H1 (cell line): Measurements from ENCODE around the gene TOGARAM1. TPM values are rescaled to one million over a fixed set of nuclear protein-coding genes. Genes with fewer than 3 reads are reported as not detected.

Source experiments
- CTCF ChIA-PET: fragments of 300-600 bp; sonication (Branson Sonifier 250); formaldehyde crosslinking; loops from one replicate; lab custom pipeline; 2021; ENCODE audit not compliant: partially characterized antibody; lab: Charles Lee
- POLR2A ChIA-PET: fragments of 300-600 bp; sonication (Branson Sonifier 250); formaldehyde crosslinking; loops from one replicate; lab custom pipeline; 2021; ENCODE audit warnings: inconsistent platforms; ENCODE audit not compliant: partially characterized antibody; lab: Charles Lee
- DNase-seq, 2 experiments: peaks; one replicate each; pipeline versions ENCODE4 v3.0.0 to v3.0.0-alpha.2; 2010 to 2022; ENCODE audit warnings: low spot score in 2 of 2, low read depth in 1 of 2, mixed read lengths in 1 of 2
- FAIRE-seq: peaks from 2 replicates; lab custom pipeline; 2011; peaks lifted over from hg19 to GRCh38; lab: Jason Lieb, UNC
- H2AFZ ChIP-seq: 2 replicates; pipeline ENCODE4 v1.8.1; 2012; ENCODE audit warnings: low read length, inconsistent platforms
- H2AK5ac ChIP-seq: 2 replicates; pipeline ENCODE4 v1.6.1; 2013; ENCODE audit warnings: low read depth, low read length
- H2BK120ac ChIP-seq: replicated peaks from 2 replicates; pipeline ENCODE3; 2013; ENCODE audit warnings: low read depth, low read length, inconsistent platforms
- H2BK12ac ChIP-seq: 2 replicates; pipeline ENCODE4 v1.6.1; 2013; ENCODE audit warnings: low read depth, low read length
- H2BK15ac ChIP-seq: 2 replicates; pipeline ENCODE4 v1.6.1; 2013; ENCODE audit warnings: low read length
- H2BK20ac ChIP-seq: 2 replicates; pipeline ENCODE4 v1.6.1; 2013; ENCODE audit warnings: low read length
- H2BK5ac ChIP-seq: 2 replicates; pipeline ENCODE4 v1.6.1; 2013; ENCODE audit warnings: low read depth, low read length
- H3K14ac ChIP-seq: 2 replicates; pipeline ENCODE4 v1.6.1; 2013; ENCODE audit warnings: inconsistent platforms; ENCODE audit not compliant: insufficient read length
- H3K18ac ChIP-seq: 2 replicates; pipeline ENCODE4 v1.6.1; 2013; ENCODE audit warnings: low read length; ENCODE audit errors: extremely low read depth
- H3K23ac ChIP-seq: 2 replicates; pipeline ENCODE4 v1.6.1; 2013; ENCODE audit warnings: inconsistent platforms; ENCODE audit not compliant: insufficient read length
- H3K23me2 ChIP-seq: 2 replicates; pipeline ENCODE4 v1.6.1; 2013; ENCODE audit warnings: low read depth, low read length
- H3K27ac ChIP-seq: 2 replicates; pipeline ENCODE4 v1.6.1; 2011; ENCODE audit warnings: low read depth, low read length, inconsistent platforms
- H3K27me3 ChIP-seq, 4 experiments: replicated peaks in 1 of 4; 1 replicate in 1 of 4; 2 replicates in 3 of 4; pipeline versions ENCODE4 v1.6.1 to v1.8.1; 2011 to 2013; ENCODE audit warnings: low read length in 3 of 4, mild to moderate bottlenecking in 3 of 4, inconsistent platforms in 2 of 4, mixed read lengths in 2 of 4, moderate library complexity in 1 of 4; ENCODE audit not compliant: control insufficient read depth in 3 of 4, insufficient read depth in 3 of 4; ENCODE audit errors: extremely low read depth in 1 of 4
- H3K36me3 ChIP-seq, 4 experiments: 2 replicates each; pipeline versions ENCODE4 v1.6.1 to v1.8.1; 2011 to 2013; ENCODE audit warnings: mild to moderate bottlenecking in 4 of 4, low read length in 3 of 4, moderate library complexity in 2 of 4, control low read depth in 1 of 4, inconsistent platforms in 1 of 4; ENCODE audit not compliant: insufficient read depth in 4 of 4, control insufficient read depth in 2 of 4
- H3K4ac ChIP-seq: replicated peaks from 2 replicates; pipeline ENCODE3; 2013; ENCODE audit warnings: low read length, low read depth, mixed read lengths, inconsistent platforms; ENCODE audit not compliant: insufficient read length
- H3K4me1 ChIP-seq, 4 experiments: replicated peaks in 1 of 4; 1 replicate in 1 of 4; 2 replicates in 3 of 4; pipeline versions ENCODE4 v1.6.1 to v1.8.1; 2011 to 2013; ENCODE audit warnings: low read length in 3 of 4, inconsistent platforms in 2 of 4, mixed read lengths in 1 of 4; ENCODE audit not compliant: insufficient read depth in 4 of 4, control insufficient read depth in 3 of 4
- H3K4me2 ChIP-seq, 2 experiments: 2 replicates each; pipeline versions ENCODE4 v1.6.1 to v1.8.1; 2011 to 2013; ENCODE audit warnings: low read depth in 2 of 2, low read length in 2 of 2, control low read depth in 1 of 2, inconsistent platforms in 1 of 2, mild to moderate bottlenecking in 1 of 2; ENCODE audit not compliant: insufficient read depth in 1 of 2
- H3K4me3 ChIP-seq, 4 experiments: fragments of 200-600, 300-600 bp in 1 of 4; sonication (generic), shearing (Covaris generic), sonication (Bioruptor Twin) in 1 of 4; 2 replicates each; pipeline versions ENCODE4 v1.5.1 to v1.8.1; 2011 to 2016; ENCODE audit warnings: low read length in 4 of 4, low read depth in 3 of 4, control low read depth in 2 of 4, inconsistent platforms in 2 of 4, mild to moderate bottlenecking in 2 of 4, mixed read lengths in 1 of 4, moderate library complexity in 1 of 4; ENCODE audit not compliant: insufficient read depth in 2 of 4; ENCODE audit errors: extremely low read depth in 1 of 4
- H3K56ac ChIP-seq: replicated peaks from 2 replicates; pipeline ENCODE3; 2013; ENCODE audit warnings: low read depth, mild to moderate bottlenecking, mixed read lengths, low read length, inconsistent platforms; ENCODE audit not compliant: insufficient read length
- H3K79me1 ChIP-seq: 2 replicates; pipeline ENCODE4 v1.6.1; 2013; ENCODE audit warnings: low read depth, low read length, control low read depth
- H3K79me2 ChIP-seq, 2 experiments: 2 replicates each; pipeline versions ENCODE4 v1.6.1 to v1.8.1; 2012 to 2013; ENCODE audit warnings: low read length in 2 of 2, mild to moderate bottlenecking in 2 of 2, inconsistent platforms in 1 of 2; ENCODE audit not compliant: insufficient read depth in 2 of 2, control insufficient read depth in 1 of 2
- H3K9ac ChIP-seq, 4 experiments: replicated peaks in 1 of 4; 1 replicate in 1 of 4; 2 replicates in 3 of 4; pipeline versions ENCODE4 v1.6.1 to v1.8.1; 2011 to 2013; ENCODE audit warnings: low read depth in 3 of 4, low read length in 3 of 4, control low read depth in 2 of 4, mild to moderate bottlenecking in 2 of 4, moderate library complexity in 2 of 4, inconsistent platforms in 1 of 4; ENCODE audit errors: extremely low read depth in 1 of 4
- H3K9me3 ChIP-seq, 2 experiments: 2 replicates each; pipeline versions ENCODE4 v1.6.1 to v1.8.1; 2012 to 2013; ENCODE audit warnings: mild to moderate bottlenecking in 2 of 2, moderate library complexity in 2 of 2, control low read depth in 1 of 2, inconsistent platforms in 1 of 2, low read depth in 1 of 2, low read length in 1 of 2, mixed read lengths in 1 of 2; ENCODE audit not compliant: insufficient read depth in 2 of 2
- H4K20me1 ChIP-seq, 2 experiments: replicated peaks in 1 of 2; 2 replicates each; pipeline versions ENCODE3 to v1.8.1; 2011 to 2013; ENCODE audit warnings: inconsistent platforms in 2 of 2, low read length in 2 of 2, mild to moderate bottlenecking in 1 of 2; ENCODE audit not compliant: insufficient read depth in 2 of 2, control insufficient read depth in 1 of 2
- H4K5ac ChIP-seq: 2 replicates; pipeline ENCODE4 v1.6.1; 2013; ENCODE audit warnings: low read length, low read depth, mixed read lengths, inconsistent platforms; ENCODE audit not compliant: insufficient read length
- H4K8ac ChIP-seq: 2 replicates; pipeline ENCODE4 v1.8.0; 2013; ENCODE audit warnings: mild to moderate bottlenecking, moderate library complexity, low read length, inconsistent platforms; ENCODE audit not compliant: insufficient read depth; ENCODE audit errors: extremely low read depth
- H4K91ac ChIP-seq: replicated peaks from 2 replicates; pipeline ENCODE3; 2013; ENCODE audit warnings: low read length, mixed read lengths, inconsistent platforms; ENCODE audit not compliant: insufficient read length
- CREB1 ChIP-seq: IDR thresholded peaks from 2 replicates; pipeline ENCODE4 v1.6.1; 2012; ENCODE audit warnings: inconsistent platforms
- KDM1A ChIP-seq: fragments of 200-600, 300-600 bp; sonication (generic); IDR thresholded peaks from 2 replicates; pipeline ENCODE4 v1.7.1; 2016; ENCODE audit warnings: mild to moderate bottlenecking, low read length, borderline replicate concordance
- MAFK ChIP-seq: IDR thresholded peaks from 2 replicates; pipeline ENCODE4 v1.6.1; 2012; ENCODE audit warnings: low read depth, mild to moderate bottlenecking, improper control_type of control experiment, low read length
- MAX ChIP-seq: IDR thresholded peaks from 2 replicates; pipeline ENCODE4 v1.6.1; 2012; ENCODE audit warnings: inconsistent platforms
- PHF8 ChIP-seq: fragments of 200-600 bp; sonication (generic); conservative IDR thresholded peaks from 2 replicates; pipeline ENCODE4 v1.7.1; 2012; ENCODE audit warnings: low read depth, mild to moderate bottlenecking, inconsistent platforms, low read length, moderate library complexity
- RBBP5 ChIP-seq: IDR thresholded peaks from 2 replicates; pipeline ENCODE4 v1.7.1; 2012; ENCODE audit warnings: low read depth, mild to moderate bottlenecking, inconsistent platforms, low read length, moderate library complexity, borderline replicate concordance
- SP2 ChIP-seq: IDR thresholded peaks from 2 replicates; pipeline ENCODE4 v1.6.1; 2012; ENCODE audit warnings: mild to moderate bottlenecking, low read length, inconsistent platforms
- TAF7 ChIP-seq: optimal IDR thresholded peaks from 2 replicates; pipeline ENCODE3; 2011; ENCODE audit warnings: low read depth, mild to moderate bottlenecking, inconsistent platforms, low read length, moderate library complexity, borderline replicate concordance
- YY1 ChIP-seq: IDR thresholded peaks from 2 replicates; pipeline ENCODE4 v1.6.1; 2011; ENCODE audit warnings: low read depth, mild to moderate bottlenecking, low read length
- WGBS, 2 experiments: shearing (Covaris generic) in 1 of 2; methylation state at CpG; one replicate each; pipeline versions ENCODE4 v1.1.6 to v1.1.7; 2013 to 2015; ENCODE audit warnings: low lambda C conversion rate in 2 of 2, mixed read lengths in 2 of 2, inconsistent platforms in 1 of 2, low coverage in 1 of 2, missing lambda C conversion rate in 1 of 2; ENCODE audit not compliant: insufficient replicate concordance in 2 of 2, insufficient coverage in 1 of 2, insufficient read length in 1 of 2; ENCODE audit errors: extremely low coverage in 1 of 2, missing lambda C conversion rate in 1 of 2; 5-methylcytosine and 5-hydroxymethylcytosine counted together
- polyA plus RNA-seq, 7 experiments: library from polyadenylated mRNA; depleted of rRNA in 3 of 7; stranded (reverse) in 5 of 7; unstranded in 2 of 7; fragments of >200 nt in 5 of 7; fragments of 200-250 nt in 2 of 7; gene quantifications; 1 replicate in 5 of 7; 2 replicates in 1 of 7; 4 replicates in 1 of 7; pipeline versions ENCODE4 v1.2.1 to v1.2.3, GENCODE V29; 2011 to 2013; ENCODE audit warnings: missing spikeins in 2 of 7, mixed read lengths in 2 of 7
- total RNA-seq: library from RNA; stranded (reverse); fragmentation: NEBNext Ultra II Directional; extraction: Animal tissue kit (Norgen Biotek cat#: 25700); gene quantifications from 2 replicates; pipeline ENCODE4 v1.2.1, GENCODE V29; 2021

The TOGARAM1 gene
- total and polyA plus RNA-seq, 2 of the 8 experiments (the other 6 are each of a cell fraction or from before 2014, with no cell fraction given), result 2.5 to 6.8 TPM

- Histone ChIP-seq H3K23ac (no peak overlapping the region), H4K5ac (no peak overlapping the region), H3K79me1 (no peaks in the 10 kb centered on the region), H3K27me3 (no peaks in the 10 kb centered on the region), H4K91ac (no peak overlapping the region), H3K27ac (no peak overlapping the region), H2AFZ (no peak overlapping the region), H2BK120ac (no peak overlapping the region), H3K18ac (no peak overlapping the region), H3K4ac (no peak overlapping the region), H3K9me3 (peaks cover 14 to 16% of the 10 kb centered on the region in 2 experiments), H4K20me1 (no peaks in the 10 kb centered on the region), H4K8ac (no peak overlapping the region), H3K4me1 (no peaks in the 10 kb centered on the region), H3K9ac (no peak overlapping the region), H3K56ac (no peak overlapping the region), H3K4me2 (no peak overlapping the region), H2AK5ac (no peak overlapping the region), H3K79me2 (no peaks in the 10 kb centered on the region), H2BK12ac (no peak overlapping the region), H2BK20ac (no peak overlapping the region), H3K14ac (no peak overlapping the region), H2BK15ac (no peak overlapping the region), H3K36me3 (peaks cover 0 to 32% (median 10%) of the 10 kb centered on the region in 4 experiments; a peak in 6 of 8 replicates), H3K4me3 (no peak overlapping the region), H2BK5ac (no peak overlapping the region), H3K23me2 (no peaks in the 10 kb centered on the region)
- FAIRE-seq (no peak), DNase-seq (no peak)
- POLR2A ChIA-PET, result no interaction called here
- 89% methylated on average over 5 of the region's 5 CpGs; no CpG with 5 or more reads in 1 of the 2 experiments for WGBS, 2 experiments
- CTCF ChIA-PET, result no interaction called here
- TF ChIP-seq TAF7 (no peak), KDM1A (no peak), RBBP5 (no peak), PHF8 (no peak), MAX (no peak), SP2 (no peak), MAFK (no peak), YY1 (no peak), CREB1 (no peak)
Observed at GRCh38 chr14:45041641-45042040, 79.7 kb downstream of the TOGARAM1 start.
